ENCODE results near the gene RBM38. TPM values are rescaled to one million over a fixed set of nuclear protein-coding genes. Genes with fewer than 3 reads are reported as not detected.

Gene RBM38
- total and polyA plus RNA-seq, 2 of the 13 experiments (the other 11 are each of a cell fraction or from before 2014, with no cell fraction given), result 24.2 to 34.2 TPM

- H3K4me3 ChIP-seq (replicated peaks in 1 of 3; ENCODE audit: insufficient read depth in 1 of 3, low read depth in 2 of 3, low read length in 3 of 3), result no peak overlapping the region
- peak; percentile 70 for ATAC-seq
- peak; percentile 71 for DNase-seq (ENCODE audit: low spot score)
- in situ Hi-C loops (cut with HindIII; ENCODE audit: extremely low pct_ligation_motif_present, low pct_unique_long_range_greater_than_20kb), result loop anchor here (5.0 to 25.0 kb wide), 3 partner anchors 115 to 830 kb away; no protein-coding TSS in a partner anchor
- WGBS (ENCODE audit: low lambda C conversion rate), result 47% methylated on average over 20 of the region's 20 CpGs
- ChIA-PET CTCF (ENCODE audit: low intra/inter-chr PET ratio, low total read pairs) (interaction anchor here (1.2 to 5.2 kb wide), 8 partner anchors 53 to 827 kb away, joined by 4 to 127 read pairs (median 4); no protein-coding TSS in a partner anchor), POLR2A (no interaction called here)
- H3K79me2 ChIP-seq (ENCODE audit: insufficient read depth, low read length), result no peaks in the 10 kb centered on the region
- H3K9me3 ChIP-seq (ENCODE audit: low read length), result no peaks in the 10 kb centered on the region
- H3K27me3 ChIP-seq (ENCODE audit: control insufficient read depth in 1 of 2, insufficient read depth in 2 of 2, low read length in 2 of 2), result no peaks in the 10 kb centered on the region
- H3K4me1 ChIP-seq (ENCODE audit: insufficient read depth, low read length), result no peaks in the 10 kb centered on the region
- no peak overlapping the region for H3K27ac ChIP-seq (ENCODE audit: extremely low read length, insufficient read depth, low read length)
- H4K20me1 ChIP-seq (ENCODE audit: insufficient read depth, low read length), result 0 out of 2 replicates have a peak, but pooled peaks cover 4% of the 10 kb centered on the region
- H3K36me3 ChIP-seq (replicated peaks in 1 of 2; ENCODE audit: control insufficient read depth in 1 of 2, insufficient read depth in 2 of 2, low read length in 2 of 2), result peaks cover 19 to 29% of the 10 kb centered on the region in 2 experiments; a peak in 4 of 5 replicates
- intact Hi-C loops (cut with micrococcal nuclease; ENCODE audit: unreplicated experiment), result loop anchor here (1.0 kb wide), 1 partner anchor 113 kb away; no protein-coding TSS in a partner anchor
- peak; percentile 98 for FAIRE-seq
- no TSS peak for BruUV-seq (replicated peaks)
- H2AFZ ChIP-seq (ENCODE audit: low read length), result no peak overlapping the region
- no peak overlapping the region for H3K4me2 ChIP-seq (ENCODE audit: low read depth, low read length)
- no peak overlapping the region for H3K9ac ChIP-seq (ENCODE audit: insufficient read depth, low read depth, low read length)
- TF ChIP-seq ZBTB10 (CRISPR knock-in tag; IDR thresholded peaks at IDR 0.05; ENCODE audit: borderline replicate concordance) (no peak), KLF6 (CRISPR knock-in tag; IDR thresholded peaks at IDR 0.05) (no peak), KDM2A (CRISPR knock-in tag; IDR thresholded peaks at IDR 0.05; ENCODE audit: borderline replicate concordance, low read depth) (peak; percentile 74; the same call in 1 of the 2 replicates), RNF2 (conservative IDR thresholded peaks at IDR 0.05; ENCODE audit: low read depth) (no peak), SRSF9 (IDR thresholded peaks at IDR 0.05; ENCODE audit: borderline replicate concordance, insufficient read depth, low read depth, low read length, poor library complexity, severe bottlenecking) (no peak), ZFX (CRISPR knock-in tag; IDR thresholded peaks at IDR 0.05; ENCODE audit: low read depth) (no peak), ERF (CRISPR knock-in tag; IDR thresholded peaks at IDR 0.05) (peak; percentile 81; the same call in 1 of the 2 replicates), MXD4 (CRISPR knock-in tag; IDR thresholded peaks at IDR 0.05) (0 out of 2 replicates have a peak, but pooled peaks have one; percentile 70), ZBTB49 (CRISPR knock-in tag; IDR thresholded peaks at IDR 0.05; ENCODE audit: borderline replicate concordance) (0 out of 2 replicates have a peak, but pooled peaks have one; percentile 47), SMAD3 (CRISPR knock-in tag; IDR thresholded peaks at IDR 0.05) (0 out of 2 replicates have a peak, but pooled peaks have one; percentile 46), CBX5 (CRISPR knock-in tag; IDR thresholded peaks at IDR 0.05; ENCODE audit: borderline replicate concordance) (0 out of 2 replicates have a peak, but pooled peaks have one; percentile 38), SIN3B (IDR thresholded peaks at IDR 0.05; ENCODE audit: low read length) (peak; percentile 59; the same call in 1 of the 2 replicates), CAMTA2 (CRISPR knock-in tag; IDR thresholded peaks at IDR 0.05; ENCODE audit: borderline replicate concordance) (peak; percentile 53; the same call in 1 of the 2 replicates), TAF1 (CRISPR knock-in tag; IDR thresholded peaks at IDR 0.05) (peak; percentile 30; the same call in 1 of the 2 replicates), HES4 (CRISPR knock-in tag; IDR thresholded peaks at IDR 0.05; ENCODE audit: borderline replicate concordance) (no peak), GATAD2A (CRISPR knock-in tag; IDR thresholded peaks at IDR 0.05) (peak; percentile 54), ZNF543 (CRISPR knock-in tag; IDR thresholded peaks at IDR 0.05) (no peak), HNF4A (CRISPR knock-in tag; IDR thresholded peaks at IDR 0.05) (peak; percentile 22; the same call in 1 of the 2 replicates)
Measured at GRCh38 chr20:57381596-57382503, 9.3 kb upstream of the RBM38 start.
